Activated naive CD4-positive, alpha-beta T cell treated with anti-CD3 and anti-CD28 coated beads, Interleukin-2, amount 50 U/mL, for 24 hours (primary cell): ENCODE measurements around the gene ITGB8.

ENCODE experiments used
- H3K27ac Mint-ChIP-seq: one replicate; pipeline ENCODE4 v1.8.0; 2021; ENCODE audit warnings: mild to moderate bottlenecking, mixed read lengths
- H3K27me3 Mint-ChIP-seq: one replicate; pipeline ENCODE4 v1.8.0; 2021; ENCODE audit warnings: mixed read lengths
- H3K36me3 Mint-ChIP-seq: one replicate; pipeline ENCODE4 v1.8.0; 2021; ENCODE audit warnings: mixed read lengths
- H3K4me1 Mint-ChIP-seq: one replicate; pipeline ENCODE4 v1.8.0; 2021; ENCODE audit warnings: mixed read lengths
- H3K4me3 Mint-ChIP-seq: one replicate; pipeline ENCODE4 v1.8.0; 2021; ENCODE audit warnings: mild to moderate bottlenecking, mixed read lengths
- H3K9me3 Mint-ChIP-seq: one replicate; pipeline ENCODE4 v1.8.0; 2021; ENCODE audit warnings: mixed read lengths

ITGB8 gene

GRCh38 chr7:20330239-20330927, at the start of gene ITGB8:
ITGB8 (plus strand) TSS chr7:20330900; CDS start chr7:20331807, 907 bp downstream.
- peaks cover 39% of the 10 kb centered on the region for H3K27me3 Mint-ChIP-seq
- no peaks in the 10 kb centered on the region for H3K9me3 Mint-ChIP-seq

GRCh38 chr7:20282959-20283358, 47.7 kb upstream of the ITGB8 start:
- Mint-ChIP-seq H3K4me1 (no peaks in the 10 kb centered on the region), H3K27me3 (no peaks in the 10 kb centered on the region)

More at GRCh38 chr7:20330239-20330927, at the start of gene ITGB8:
- H3K36me3 Mint-ChIP-seq, result no peaks in the 10 kb centered on the region
- H3K4me3 Mint-ChIP-seq, result peak within 1 kb of the TSS; percentile 81
- peaks cover 19% of the 10 kb centered on the region for H3K4me1 Mint-ChIP-seq
- H3K27ac Mint-ChIP-seq, result no peak within 1 kb of the TSS

GRCh38 chr7:20283385-20283784, 47.3 kb upstream of the ITGB8 start:
- Mint-ChIP-seq H3K27me3 (no peaks in the 10 kb centered on the region), H3K36me3 (no peaks in the 10 kb centered on the region), H3K9me3 (no peaks in the 10 kb centered on the region), H3K27ac (no peak overlapping the region), H3K4me1 (no peaks in the 10 kb centered on the region), H3K4me3 (no peak overlapping the region)

More at GRCh38 chr7:20282959-20283358, 47.7 kb upstream of the ITGB8 start:
- no peak overlapping the region for H3K27ac Mint-ChIP-seq
- H3K9me3 Mint-ChIP-seq, result no peaks in the 10 kb centered on the region
- H3K4me3 Mint-ChIP-seq, result no peak overlapping the region
- no peaks in the 10 kb centered on the region for H3K36me3 Mint-ChIP-seq

- H3K27me3 Mint-ChIP-seq, result no peaks in the 10 kb centered on the region
- H3K36me3 Mint-ChIP-seq, result no peaks in the 10 kb centered on the region
- H3K9me3 Mint-ChIP-seq, result no peaks in the 10 kb centered on the region
- no peak overlapping the region for H3K27ac Mint-ChIP-seq
- no peak overlapping the region for H3K4me3 Mint-ChIP-seq
- H3K4me1 Mint-ChIP-seq, result no peaks in the 10 kb centered on the region
Observed at GRCh38 chr7:20284003-20284770, 46.5 kb upstream of the ITGB8 start.

- no peaks in the 10 kb centered on the region for H3K36me3 Mint-ChIP-seq
- H3K27ac Mint-ChIP-seq, result no peak overlapping the region
- H3K9me3 Mint-ChIP-seq, result no peaks in the 10 kb centered on the region
- H3K27me3 Mint-ChIP-seq, result no peaks in the 10 kb centered on the region
- H3K4me3 Mint-ChIP-seq, result no peak overlapping the region
- no peaks in the 10 kb centered on the region for H3K4me1 Mint-ChIP-seq
Observed at GRCh38 chr7:20284771-20285143, 45.9 kb upstream of the ITGB8 start.

- no peaks in the 10 kb centered on the region for H3K9me3 Mint-ChIP-seq
- H3K36me3 Mint-ChIP-seq, result no peaks in the 10 kb centered on the region
- no peak overlapping the region for H3K4me3 Mint-ChIP-seq
- H3K27me3 Mint-ChIP-seq, result peaks cover 1% of the 10 kb centered on the region
- H3K27ac Mint-ChIP-seq, result no peak overlapping the region
- no peaks in the 10 kb centered on the region for H3K4me1 Mint-ChIP-seq
Observed at GRCh38 chr7:20287317-20287716, 43.4 kb upstream of the ITGB8 start.

GRCh38 chr7:20288036-20288435, 42.7 kb upstream of the ITGB8 start:
- Mint-ChIP-seq H3K27ac (no peak overlapping the region), H3K36me3 (no peaks in the 10 kb centered on the region), H3K4me3 (no peak overlapping the region), H3K9me3 (no peaks in the 10 kb centered on the region), H3K27me3 (peaks cover 1% of the 10 kb centered on the region), H3K4me1 (no peaks in the 10 kb centered on the region)

GRCh38 chr7:20290505-20291111, 40.1 kb upstream of the ITGB8 start:
- Mint-ChIP-seq H3K9me3 (no peaks in the 10 kb centered on the region), H3K27ac (no peak overlapping the region), H3K27me3 (peaks cover 1% of the 10 kb centered on the region), H3K36me3 (no peaks in the 10 kb centered on the region), H3K4me1 (no peaks in the 10 kb centered on the region), H3K4me3 (no peak overlapping the region)

GRCh38 chr7:20293336-20293735, 37.4 kb upstream of the ITGB8 start:
- Mint-ChIP-seq H3K36me3 (no peaks in the 10 kb centered on the region), H3K27ac (no peak overlapping the region), H3K27me3 (peaks cover 1% of the 10 kb centered on the region), H3K9me3 (no peaks in the 10 kb centered on the region), H3K4me3 (no peak overlapping the region), H3K4me1 (no peaks in the 10 kb centered on the region)

- Mint-ChIP-seq H3K9me3 (no peaks in the 10 kb centered on the region), H3K4me3 (no peak overlapping the region), H3K36me3 (no peaks in the 10 kb centered on the region), H3K27ac (no peak overlapping the region), H3K27me3 (no peaks in the 10 kb centered on the region), H3K4me1 (no peaks in the 10 kb centered on the region)
Observed at GRCh38 chr7:20296444-20296843, 34.3 kb upstream of the ITGB8 start.

GRCh38 chr7:20296901-20297300, 33.8 kb upstream of the ITGB8 start:
- Mint-ChIP-seq H3K9me3 (no peaks in the 10 kb centered on the region), H3K4me3 (no peak overlapping the region), H3K27ac (peak overlapping the region; percentile 10), H3K4me1 (no peaks in the 10 kb centered on the region), H3K27me3 (no peaks in the 10 kb centered on the region), H3K36me3 (no peaks in the 10 kb centered on the region)

- no peak overlapping the region for H3K4me3 Mint-ChIP-seq
- no peaks in the 10 kb centered on the region for H3K4me1 Mint-ChIP-seq
- H3K36me3 Mint-ChIP-seq, result no peaks in the 10 kb centered on the region
- H3K27ac Mint-ChIP-seq, result no peak overlapping the region
- no peaks in the 10 kb centered on the region for H3K9me3 Mint-ChIP-seq
- no peaks in the 10 kb centered on the region for H3K27me3 Mint-ChIP-seq
Observed at GRCh38 chr7:20298486-20298901, 32.2 kb upstream of the ITGB8 start.

GRCh38 chr7:20299145-20299544, 31.6 kb upstream of the ITGB8 start:
- Mint-ChIP-seq H3K36me3 (no peaks in the 10 kb centered on the region), H3K4me1 (no peaks in the 10 kb centered on the region), H3K27ac (no peak overlapping the region), H3K27me3 (no peaks in the 10 kb centered on the region), H3K4me3 (no peak overlapping the region), H3K9me3 (no peaks in the 10 kb centered on the region)

- H3K27me3 Mint-ChIP-seq, result no peaks in the 10 kb centered on the region
- no peaks in the 10 kb centered on the region for H3K9me3 Mint-ChIP-seq
- no peak overlapping the region for H3K4me3 Mint-ChIP-seq
- no peaks in the 10 kb centered on the region for H3K4me1 Mint-ChIP-seq
- no peak overlapping the region for H3K27ac Mint-ChIP-seq
- no peaks in the 10 kb centered on the region for H3K36me3 Mint-ChIP-seq
Observed at GRCh38 chr7:20299647-20300312, 30.9 kb upstream of the ITGB8 start.

- no peaks in the 10 kb centered on the region for H3K36me3 Mint-ChIP-seq
- H3K4me1 Mint-ChIP-seq, result no peaks in the 10 kb centered on the region
- H3K27me3 Mint-ChIP-seq, result no peaks in the 10 kb centered on the region
- no peak overlapping the region for H3K4me3 Mint-ChIP-seq
- no peak overlapping the region for H3K27ac Mint-ChIP-seq
- no peaks in the 10 kb centered on the region for H3K9me3 Mint-ChIP-seq
Observed at GRCh38 chr7:20301311-20301939, 29.3 kb upstream of the ITGB8 start.
